G401.6 (cell line): ENCODE data around the gene DCLK1.

Source experiments
- FAIRE-seq: peaks from 2 replicates; lab custom pipeline; 2012; peaks lifted over from hg19 to GRCh38; lab: Jason Lieb, UNC

DCLK1 gene

GRCh38 chr13:36033035-36033434, 98.1 kb downstream of the DCLK1 start:
- FAIRE-seq: no peak

- FAIRE-seq: no peak
These were observed 99.7 kb downstream of the DCLK1 start for GRCh38 chr13:36031490-36031889.

- no peak for FAIRE-seq
These were observed 100.4 kb downstream of the DCLK1 start for GRCh38 chr13:36030670-36031331.

DNA sequence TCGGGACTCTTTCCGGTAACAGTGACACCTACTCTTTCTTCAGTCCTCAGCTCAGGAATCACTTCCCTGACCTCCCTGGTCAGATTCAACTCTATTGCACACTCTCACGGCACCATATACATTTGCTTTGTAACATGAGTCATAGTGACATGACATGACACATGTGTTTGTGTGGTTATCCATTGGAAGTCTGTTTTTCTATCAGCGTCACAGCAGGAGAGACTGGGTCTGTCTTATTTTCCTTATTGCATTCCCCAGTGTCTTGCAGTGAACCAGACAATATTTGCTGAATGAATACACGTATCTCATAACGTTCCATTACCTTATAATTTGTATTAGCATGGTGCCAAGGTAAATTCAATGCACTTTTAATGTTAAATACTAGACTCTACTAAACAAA, 102.0 kb downstream of the DCLK1 start:
- no peak for FAIRE-seq

- FAIRE-seq: no peak
These were observed 102.7 kb downstream of the DCLK1 start for GRCh38 chr13:36028359-36029025.

DNA sequence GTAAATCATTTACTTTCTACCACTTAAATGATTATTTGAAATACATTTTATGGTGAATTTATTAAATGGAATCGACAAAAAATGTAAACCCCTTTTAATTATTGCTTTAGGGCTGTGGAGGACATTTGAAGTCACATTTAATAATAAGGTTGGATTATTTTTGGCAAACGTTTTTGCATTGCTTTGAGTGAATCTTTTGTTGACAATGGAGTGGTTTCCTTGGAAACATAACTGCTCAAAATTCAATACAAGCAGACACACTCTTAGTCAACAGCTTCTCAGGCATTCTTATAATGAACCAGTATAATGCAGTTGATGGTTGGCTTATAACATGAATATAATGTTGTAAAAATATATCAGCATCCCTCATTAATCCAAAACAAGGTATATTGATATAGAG, 104.7 kb downstream of the DCLK1 start:
- FAIRE-seq: no peak

GRCh38 chr13:36014763-36015162, 116.4 kb downstream of the DCLK1 start:
- no peak for FAIRE-seq

- FAIRE-seq: no peak
These were observed 124.1 kb downstream of the DCLK1 start for GRCh38 chr13:36006894-36007675.

GRCh38 chr13:36006347-36006746, 124.8 kb downstream of the DCLK1 start:
- no peak for FAIRE-seq

- no peak for FAIRE-seq
These were observed 129.6 kb downstream of the DCLK1 start for GRCh38 chr13:36001561-36001960.

DNA sequence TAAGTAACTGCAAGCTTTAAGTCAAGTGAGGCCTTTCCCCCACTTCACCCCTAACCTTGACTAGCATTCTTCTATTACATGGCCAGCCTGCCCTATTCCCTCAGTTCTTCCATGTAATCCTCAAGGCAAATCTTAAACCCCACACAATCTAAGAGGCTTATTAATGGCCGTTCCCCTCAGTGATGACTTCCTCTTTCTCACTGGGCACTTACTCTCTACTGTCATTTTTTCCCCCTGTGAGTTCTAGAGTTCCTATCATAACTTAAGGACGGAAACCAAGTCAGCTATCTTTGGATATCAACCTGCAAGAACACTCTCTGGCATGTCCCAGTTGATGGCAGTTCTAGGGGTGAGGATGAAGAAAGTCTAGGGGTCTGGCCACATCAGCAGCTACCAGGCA, 131.2 kb downstream of the DCLK1 start:
- no peak for FAIRE-seq

GRCh38 chr13:35996360-35996759, 134.8 kb downstream of the DCLK1 start:
- FAIRE-seq: no peak

- FAIRE-seq: no peak
These were observed 136.0 kb downstream of the DCLK1 start for GRCh38 chr13:35995136-35995535.

DNA sequence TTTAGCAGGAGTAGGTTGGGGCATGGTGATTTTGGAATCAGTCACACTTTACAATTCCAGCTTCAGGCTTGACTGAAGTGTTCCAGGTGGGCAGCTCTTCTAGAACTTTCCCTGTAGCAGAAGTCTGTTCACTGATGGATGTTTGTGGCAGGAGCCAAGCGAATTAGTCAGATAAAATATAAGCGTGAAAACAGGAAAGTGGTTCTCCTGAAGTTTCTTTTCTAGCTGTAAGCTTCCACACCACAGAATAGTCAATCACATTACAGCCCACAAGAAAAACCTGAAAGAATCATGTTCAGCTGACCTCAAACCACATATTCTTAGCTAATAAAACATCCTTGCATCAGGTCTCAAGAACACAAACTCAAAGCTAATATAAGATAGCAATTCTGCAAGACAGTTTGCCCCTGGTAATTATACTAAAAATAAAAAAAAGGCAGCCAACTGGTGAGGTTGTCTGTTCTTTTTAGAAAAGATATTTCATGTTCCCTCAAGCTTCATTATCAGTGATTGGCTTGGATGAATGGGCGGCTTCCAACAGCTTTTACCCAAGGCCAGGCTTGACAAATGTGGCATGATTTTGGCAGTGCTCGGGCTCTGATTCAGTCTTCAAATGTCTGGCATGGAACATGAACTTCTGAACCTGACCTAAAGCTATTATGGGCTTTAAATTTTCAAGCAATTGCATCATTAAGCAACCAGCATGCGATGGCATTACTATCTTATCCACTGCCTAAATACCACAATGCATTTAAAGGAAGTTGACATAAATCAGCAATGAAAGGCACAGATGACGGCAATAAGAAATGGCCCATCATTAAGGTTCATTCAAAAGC, 136.8 kb downstream of the DCLK1 start:
- FAIRE-seq: no peak

GRCh38 chr13:35993686-35994085, 137.5 kb downstream of the DCLK1 start:
- no peak for FAIRE-seq

DNA sequence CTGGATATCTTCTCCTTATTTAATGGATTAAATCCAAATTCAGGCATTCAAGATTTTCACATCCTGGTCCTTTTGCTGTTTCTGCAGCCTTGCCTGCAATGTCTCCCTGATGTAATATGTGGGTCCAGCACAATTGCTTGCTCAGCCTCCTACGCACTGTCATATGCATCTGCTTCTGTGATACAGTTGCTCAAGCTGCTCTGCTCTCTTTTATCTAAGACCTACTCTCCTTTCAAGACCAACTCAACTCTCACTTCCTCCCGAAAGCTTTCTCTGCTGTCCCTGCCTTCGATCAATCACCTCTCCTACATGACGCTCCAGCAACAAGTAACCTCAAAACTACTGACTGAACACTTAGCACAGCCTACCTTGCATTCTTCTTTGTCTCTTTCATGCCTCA, 138.2 kb downstream of the DCLK1 start:
- no peak for FAIRE-seq

DNA sequence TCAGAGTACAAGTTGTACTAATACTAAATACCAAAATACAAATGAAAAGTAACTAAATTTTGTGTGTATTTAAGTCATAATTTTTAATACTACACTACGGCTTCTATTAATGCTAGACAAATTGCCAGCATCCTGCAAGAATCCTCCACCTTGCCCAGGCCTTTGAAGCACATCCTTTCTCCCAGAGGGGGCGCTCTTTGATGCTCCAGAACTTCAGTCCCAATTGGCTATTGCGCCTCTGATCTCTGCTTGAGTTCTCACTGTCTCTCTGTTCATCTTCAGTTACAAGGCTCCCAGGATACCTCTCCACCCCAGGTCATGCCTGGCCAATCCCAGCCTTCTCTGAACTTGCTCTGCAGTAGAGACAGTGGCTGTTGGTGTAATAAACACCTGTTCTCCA, 141.0 kb downstream of the DCLK1 start:
- no peak for FAIRE-seq

DNA sequence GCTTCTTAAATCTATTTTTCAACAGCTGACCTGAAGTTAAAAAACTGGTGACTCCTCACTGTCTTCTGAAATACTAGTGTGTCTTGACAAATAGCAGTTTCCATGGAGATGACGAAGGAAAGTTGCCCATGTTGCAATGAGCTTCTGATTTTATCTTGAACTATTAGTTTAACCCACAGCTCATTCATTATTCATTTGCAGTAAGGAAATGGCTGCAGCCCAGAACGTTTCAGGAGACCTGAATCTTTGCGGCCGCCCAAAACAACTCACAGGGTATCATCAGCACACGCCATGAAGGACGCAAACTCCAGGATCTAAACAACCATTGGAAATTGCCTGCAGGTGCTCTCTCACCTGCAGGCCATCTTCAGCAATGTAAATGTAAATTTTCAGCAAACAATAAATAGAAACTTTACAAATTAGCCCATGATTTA, 142.5 kb downstream of the DCLK1 start:
- no peak for FAIRE-seq

GRCh38 chr13:35987572-35988513, 143.3 kb downstream of the DCLK1 start:
- FAIRE-seq: no peak

GRCh38 chr13:35984776-35985453, 146.3 kb downstream of the DCLK1 start:
- no peak for FAIRE-seq

GRCh38 chr13:35984287-35984686, 146.9 kb downstream of the DCLK1 start:
- FAIRE-seq: no peak
